Aorta (tissue), 5 donors: ENCODE data around the gene PHOX2A. TPM values are rescaled to one million over a fixed set of nuclear protein-coding genes. Genes with fewer than 3 reads are reported as not detected.

ENCODE experiments used
- ATAC-seq: fragments of 200-7000 bp; cut with Tn5 transposase; one replicate; pipeline ENCODE4 v1.9.1; 2022; ENCODE audit warnings: moderate library complexity; ENCODE audit not compliant: low FRiP score
- DNase-seq, 2 donors: peaks; one replicate each; pipeline ENCODE4 v3.0.0-alpha.2; 2020
- H3K27ac ChIP-seq, 2 donors: one replicate each; pipeline ENCODE4 v1.5.1; 2013; ENCODE audit warnings: low read length in 2 of 2, mild to moderate bottlenecking in 2 of 2, moderate library complexity in 2 of 2, control low read depth in 1 of 2, inconsistent platforms in 1 of 2, low read depth in 1 of 2
- H3K27me3 ChIP-seq, 2 donors: one replicate each; pipeline ENCODE4 v1.6.1; 2013; ENCODE audit warnings: control low read depth in 1 of 2, low read length in 1 of 2, mild to moderate bottlenecking in 1 of 2, moderate library complexity in 1 of 2; ENCODE audit not compliant: insufficient read depth in 2 of 2, control insufficient read depth in 1 of 2
- H3K36me3 ChIP-seq, 2 donors: one replicate each; pipeline ENCODE4 v1.6.1; 2013; ENCODE audit warnings: control low read depth in 1 of 2, low read length in 1 of 2, mild to moderate bottlenecking in 1 of 2; ENCODE audit not compliant: insufficient read depth in 2 of 2, control insufficient read depth in 1 of 2
- H3K4me1 ChIP-seq, 2 donors: one replicate each; pipeline ENCODE4 v1.6.1; 2013; ENCODE audit warnings: low read length in 2 of 2, control low read depth in 1 of 2, mild to moderate bottlenecking in 1 of 2, moderate library complexity in 1 of 2; ENCODE audit not compliant: insufficient read depth in 2 of 2, control insufficient read depth in 1 of 2
- H3K4me3 ChIP-seq, 2 donors: one replicate each; pipeline ENCODE4 v1.5.1; 2013; ENCODE audit warnings: low read length in 2 of 2, control low read depth in 1 of 2, mild to moderate bottlenecking in 1 of 2
- H3K9me3 ChIP-seq: one replicate; pipeline ENCODE4 v1.6.1; 2013; ENCODE audit warnings: mild to moderate bottlenecking, low read length; ENCODE audit not compliant: control insufficient read depth
- WGBS, 2 donors: extraction: QIAGEN DNeasy Blood & Tissue Kit; methylation state at CpG; one replicate each; pipeline ENCODE4 v1.1.7; 2013; 5-methylcytosine and 5-hydroxymethylcytosine counted together
- intact Hi-C, 2 donors: fragments of 100-400 bp; cut with DNase I; formaldehyde crosslinking; loops; one replicate each; pipeline versions ENCODE4 v1.14.2 to v1.15.0; 2022
- polyA plus RNA-seq, 2 donors: library from polyadenylated mRNA; stranded (reverse); fragments of 200-250 nt; gene quantifications; one replicate each; pipeline ENCODE4 v1.2.3, GENCODE V29; 2013
- total RNA-seq, 2 donors: library from RNA; stranded (reverse); fragmentation: NEBNext Ultra II Directional; extraction: Animal tissue kit (Norgen Biotek cat#: 25700); gene quantifications; one replicate each; pipeline ENCODE4 v1.2.1, GENCODE V29; 2021
- donor health status: healthy with polysubstance abuse.
- donor health status: Bipolar disorder and iron deficiency.
- donor health status: DM: no; HTN: no; CAD: no.
- donor health status: DM: no; HTN: no; CAD: no.
- donor health status: DM: yes; HTN: yes; CAD: no.

Gene PHOX2A
- total and polyA plus RNA-seq, 4 donors, result not detected

DNA sequence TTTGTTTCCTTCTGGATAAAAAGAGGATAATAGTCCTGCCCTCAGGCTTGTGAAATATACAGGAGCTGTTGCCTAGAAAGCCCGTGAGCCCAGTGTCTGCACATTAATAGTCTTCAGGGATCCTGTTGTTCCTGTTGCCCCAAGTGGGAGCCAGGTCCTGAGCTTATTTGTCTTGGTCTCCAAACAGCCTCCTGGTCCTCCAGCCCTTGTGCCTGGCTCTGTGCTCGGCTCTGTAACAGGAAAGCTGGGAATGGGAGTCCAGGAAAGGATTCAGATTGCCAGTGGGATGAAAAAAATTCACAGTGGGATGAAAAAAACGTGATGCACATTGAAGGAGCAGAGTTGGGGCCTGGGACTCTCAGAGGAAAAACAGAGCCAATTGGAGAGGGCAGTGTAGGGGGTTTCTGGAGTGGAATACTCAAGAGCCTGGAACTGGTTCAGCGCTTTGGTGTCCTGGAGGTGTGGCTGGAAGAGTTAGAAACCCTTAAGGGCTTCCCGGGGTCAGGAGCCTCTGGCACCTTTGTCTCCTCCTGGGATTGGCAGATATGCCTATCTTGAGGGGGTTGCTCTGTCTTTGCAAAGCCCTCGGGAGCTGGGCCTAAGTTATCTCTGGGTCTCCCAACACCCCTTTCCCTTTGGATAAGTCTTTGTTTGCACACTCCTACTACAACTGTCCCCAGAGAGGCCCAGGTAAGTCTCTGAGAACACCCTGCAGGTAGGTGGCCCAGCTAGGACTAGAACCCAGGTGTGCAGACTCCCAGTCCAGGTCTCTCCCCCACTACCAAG is 21.7 kb downstream of the PHOX2A start:
- 69 to 70% methylated on average over 6 of the region's 6 CpGs for WGBS, 2 donors
- intact Hi-C loops, result loop anchor here in 1 of 2 donors (2.0 to 5.0 kb wide), 2 partner anchors 181 to 210 kb away; partner anchors contain the start of gene CLPB
- H3K36me3 ChIP-seq, result no peaks in the 10 kb centered on the region
- ATAC-seq, result no peak
- DNase-seq, result peak in 1 of 2 donors; percentile 44
- no peaks in the 10 kb centered on the region for H3K9me3 ChIP-seq
- H3K4me3 ChIP-seq, result peak overlapping the region in 1 of 2 donors; percentile 51
- peak overlapping the region; percentile 34 to 89 for H3K27ac ChIP-seq
- no peaks in the 10 kb centered on the region for H3K27me3 ChIP-seq
- H3K4me1 ChIP-seq, result no peaks in the 10 kb centered on the region

DNA sequence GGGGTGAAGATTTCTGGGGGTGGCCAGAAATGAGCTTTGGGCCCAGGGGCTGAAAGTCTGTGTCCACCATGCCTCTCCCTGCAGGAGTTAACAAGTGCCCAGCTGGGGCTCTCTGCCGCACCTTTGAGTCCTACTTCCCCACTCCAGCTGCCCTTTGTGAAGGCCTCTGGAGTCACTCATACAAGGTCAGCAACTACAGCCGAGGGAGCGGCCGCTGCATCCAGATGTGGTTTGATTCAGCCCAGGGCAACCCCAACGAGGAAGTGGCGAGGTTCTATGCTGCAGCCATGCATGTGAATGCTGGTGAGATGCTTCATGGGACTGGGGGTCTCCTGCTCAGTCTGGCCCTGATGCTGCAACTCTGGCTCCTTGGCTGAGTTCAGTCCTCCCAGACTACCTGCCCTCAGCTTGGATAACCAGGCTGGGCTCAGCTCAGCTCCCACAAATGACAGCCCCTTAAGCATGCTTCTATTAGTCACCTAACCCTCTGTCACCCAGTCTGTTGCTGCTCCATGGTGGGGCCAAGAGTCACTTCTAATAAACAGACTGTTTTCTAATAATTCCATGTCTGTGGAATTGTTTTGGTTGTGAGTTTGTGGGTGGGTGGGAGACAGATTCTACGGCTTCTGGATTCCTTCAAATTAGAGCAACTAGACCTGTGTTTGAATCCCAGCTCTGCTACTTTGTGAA is 22.4 kb downstream of the PHOX2A start:
- ATAC-seq (no peak), DNase-seq (peak in 1 of 2 donors; percentile 67)
- no peak overlapping the region for H3K27ac ChIP-seq
- 91 to 93% methylated on average over 7 of the region's 7 CpGs for WGBS, 2 donors
- H3K4me3 ChIP-seq, result no peak overlapping the region
- no peaks in the 10 kb centered on the region for H3K27me3 ChIP-seq
- no peaks in the 10 kb centered on the region for H3K36me3 ChIP-seq
- H3K4me1 ChIP-seq, result no peaks in the 10 kb centered on the region
- H3K9me3 ChIP-seq, result no peaks in the 10 kb centered on the region
- intact Hi-C loops, result loop anchor here in 1 of 2 donors (2.0 to 5.0 kb wide), 2 partner anchors 181 to 211 kb away; partner anchors contain the start of gene CLPB

DNA sequence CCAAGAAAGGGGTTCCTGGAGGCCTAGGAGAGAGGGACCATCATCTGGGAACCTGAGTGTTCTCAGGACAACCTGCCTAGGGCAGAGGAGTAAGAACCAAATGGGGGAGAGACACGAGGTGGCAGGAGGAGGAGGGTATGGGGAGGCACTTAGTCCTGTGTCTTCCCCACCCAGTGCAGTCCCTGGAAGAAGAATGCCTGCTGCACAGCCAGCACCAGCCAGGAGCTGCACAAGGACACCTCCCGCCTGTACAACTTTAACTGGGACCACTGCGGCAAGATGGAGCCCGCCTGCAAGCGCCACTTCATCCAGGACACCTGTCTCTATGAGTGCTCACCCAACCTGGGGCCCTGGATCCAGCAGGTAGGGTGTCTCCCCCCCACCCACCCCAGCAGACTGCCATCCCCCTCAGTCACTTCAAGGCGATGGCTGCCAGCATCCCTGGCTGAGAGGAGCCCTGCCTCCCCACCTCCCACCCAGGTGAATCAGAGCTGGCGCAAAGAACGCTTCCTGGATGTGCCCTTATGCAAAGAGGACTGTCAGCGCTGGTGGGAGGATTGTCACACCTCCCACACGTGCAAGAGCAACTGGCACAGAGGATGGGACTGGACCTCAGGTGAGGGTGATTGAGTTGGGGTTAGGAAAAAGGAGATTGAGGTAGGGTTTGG is 23.1 kb downstream of the PHOX2A start:
- intact Hi-C loops, result loop anchor here in 1 of 2 donors (5.0 kb wide), 1 partner anchor 211 kb away; the partner anchor contains the start of gene CLPB
- Histone ChIP-seq H3K27me3 (no peaks in the 10 kb centered on the region), H3K36me3 (no peaks in the 10 kb centered on the region), H3K4me3 (no peak overlapping the region), H3K4me1 (no peaks in the 10 kb centered on the region), H3K9me3 (no peaks in the 10 kb centered on the region), H3K27ac (no peak overlapping the region)
- WGBS, 2 donors, result 85 to 91% methylated on average over 10 of the region's 10 CpGs
- ATAC-seq (no peak), DNase-seq (peak in 1 of 2 donors; percentile 41)

DNA sequence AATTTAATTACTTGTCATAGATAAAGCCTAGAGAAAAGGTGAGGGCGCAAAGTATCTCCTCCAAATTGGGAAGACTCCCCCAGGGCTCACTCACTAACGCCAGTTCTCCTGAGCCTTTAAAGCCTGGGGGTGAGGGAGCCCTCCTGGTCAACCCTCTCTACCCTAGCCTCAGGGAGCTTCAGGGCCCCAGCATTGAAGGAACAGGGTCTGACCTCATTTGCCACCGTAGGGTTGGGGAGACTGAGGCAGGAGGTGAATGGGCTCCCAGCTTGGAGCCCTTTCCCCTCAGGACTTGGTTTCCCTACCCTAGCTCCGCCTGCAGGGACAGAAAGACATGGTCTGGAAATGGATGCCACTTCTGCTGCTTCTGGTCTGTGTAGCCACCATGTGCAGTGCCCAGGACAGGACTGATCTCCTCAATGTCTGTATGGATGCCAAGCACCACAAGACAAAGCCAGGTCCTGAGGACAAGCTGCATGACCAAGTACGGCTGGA is 25.7 kb downstream of the PHOX2A start:
- intact Hi-C loops, result no loop called here
- Histone ChIP-seq H3K27me3 (no peaks in the 10 kb centered on the region), H3K27ac (no peak overlapping the region), H3K4me1 (no peaks in the 10 kb centered on the region), H3K4me3 (no peak overlapping the region), H3K9me3 (no peaks in the 10 kb centered on the region), H3K36me3 (no peaks in the 10 kb centered on the region)
- no peak for ATAC-seq
- WGBS, 2 donors, result 83 to 89% methylated on average over 5 of the region's 5 CpGs
- DNase-seq, result no peak

DNA sequence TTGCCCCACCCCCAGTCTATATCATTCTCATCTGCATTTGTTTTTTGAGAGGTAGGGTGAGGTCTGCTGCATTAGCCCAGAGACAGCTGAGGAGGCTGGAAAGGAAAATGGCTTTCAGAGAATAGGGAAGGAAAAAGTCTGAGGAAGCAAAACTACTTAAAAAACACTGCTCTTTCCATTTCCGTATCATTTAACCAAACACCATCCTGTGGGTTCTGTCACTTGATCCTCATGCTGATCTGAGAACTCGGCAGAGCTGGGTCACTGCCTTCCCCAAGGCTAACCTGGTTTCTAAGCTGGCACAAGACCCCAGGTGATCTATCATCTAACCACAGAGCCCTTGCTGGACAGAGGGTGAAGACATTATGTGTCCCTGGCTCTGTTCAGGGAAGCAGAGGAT is 26.1 kb downstream of the PHOX2A start:
- intact Hi-C loops, result no loop called here
- H3K27me3 ChIP-seq, result no peaks in the 10 kb centered on the region
- H3K36me3 ChIP-seq, result no peaks in the 10 kb centered on the region
- no peak overlapping the region for H3K27ac ChIP-seq
- no peak overlapping the region for H3K4me3 ChIP-seq
- H3K9me3 ChIP-seq, result no peaks in the 10 kb centered on the region
- ATAC-seq (no peak), DNase-seq (no peak)
- WGBS, 2 donors, result 23 to 34% methylated on average over 2 of the region's 2 CpGs
- no peaks in the 10 kb centered on the region for H3K4me1 ChIP-seq

DNA sequence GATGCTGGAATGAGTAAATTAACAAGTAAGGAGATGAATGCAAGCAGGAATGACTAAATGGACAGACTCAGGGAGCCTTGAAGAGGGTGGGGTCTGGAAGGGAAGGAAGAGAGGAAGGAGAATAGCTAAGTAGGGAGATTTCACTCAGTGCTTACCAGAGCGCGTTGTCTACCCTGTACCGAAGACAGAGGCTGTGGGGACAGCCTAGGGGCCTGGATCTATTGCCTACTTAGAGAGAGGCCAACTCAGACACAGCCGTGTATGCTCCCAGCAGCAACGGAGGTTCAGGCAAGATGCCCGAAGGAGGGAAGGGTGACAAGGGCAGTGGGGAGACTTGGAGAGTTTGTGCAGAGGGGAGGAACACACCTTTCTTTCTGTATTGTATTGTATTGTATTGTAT is 27.3 kb downstream of the PHOX2A start, which contains the start of gene FOLR2:
Gene FOLR2 (plus strand): TSS at position 157 of the 400 bp plus-strand sequence. CDS start 1,791 bp downstream, outside the sequence.
- no peak for ATAC-seq
- no peaks in the 10 kb centered on the region for H3K9me3 ChIP-seq
- peak in 1 of 2 donors; percentile 50 for DNase-seq
- intact Hi-C loops, result no loop called here
- H3K36me3 ChIP-seq, result no peaks in the 10 kb centered on the region
- WGBS, 2 donors, result 87 to 90% methylated on average over 6 of the region's 6 CpGs
- no peak within 1 kb of the TSS for H3K27ac ChIP-seq
- H3K27me3 ChIP-seq, result no peaks in the 10 kb centered on the region
- no peak within 1 kb of the TSS for H3K4me3 ChIP-seq
- H3K4me1 ChIP-seq, result no peaks in the 10 kb centered on the region

DNA sequence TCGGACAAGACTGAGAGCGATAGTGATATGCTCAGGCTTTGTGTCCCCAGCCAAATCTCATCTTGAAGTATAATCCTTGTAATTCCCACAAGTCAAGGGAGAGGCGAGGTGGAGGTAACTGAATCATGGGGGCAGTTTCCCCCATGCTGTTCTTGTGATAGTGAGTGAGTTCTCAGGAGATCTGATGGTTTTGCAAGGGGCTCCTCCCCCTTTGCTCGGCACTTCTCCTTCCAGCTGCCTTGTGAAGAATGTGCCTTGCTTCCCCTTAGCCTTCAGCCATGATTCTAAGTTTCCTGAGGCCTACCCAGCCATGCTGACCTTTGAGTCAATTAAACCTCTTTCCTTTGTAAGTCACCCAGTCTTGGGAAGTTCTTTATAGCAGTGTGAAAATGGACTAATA is 34.9 kb downstream of the PHOX2A start:
- no peak for ATAC-seq
- no peaks in the 10 kb centered on the region for H3K36me3 ChIP-seq
- H3K27me3 ChIP-seq, result no peaks in the 10 kb centered on the region
- DNase-seq, result peak in 1 of 2 donors; percentile 44
- no peak overlapping the region for H3K4me3 ChIP-seq
- 78 to 80% methylated on average over 4 of the region's 4 CpGs for WGBS, 2 donors
- no peaks in the 10 kb centered on the region for H3K4me1 ChIP-seq
- no peak overlapping the region for H3K27ac ChIP-seq
- intact Hi-C loops, result no loop called here
- peaks cover 4% of the 10 kb centered on the region for H3K9me3 ChIP-seq

DNA sequence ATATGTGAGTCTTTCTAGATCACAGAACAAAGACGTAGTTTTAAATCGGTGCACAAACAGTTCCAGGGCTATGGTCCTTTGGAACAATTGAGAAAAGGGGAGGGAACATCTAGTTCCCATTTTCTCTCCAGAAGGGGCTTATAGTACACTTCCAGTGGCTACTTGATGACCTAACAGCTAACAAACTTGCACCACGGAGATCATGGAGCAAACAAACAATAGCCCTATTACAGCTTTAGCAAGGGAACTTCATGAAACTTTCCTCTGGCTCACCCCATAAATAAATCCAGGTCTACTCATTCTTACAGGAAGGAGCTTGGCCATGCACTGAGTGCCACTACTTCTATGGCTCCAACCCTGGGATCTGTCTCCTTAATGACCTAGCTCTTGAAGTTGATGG is 35.7 kb downstream of the PHOX2A start:
- ATAC-seq (no peak), DNase-seq (no peak)
- 71 to 80% methylated on average over 3 of the region's 3 CpGs for WGBS, 2 donors
- Histone ChIP-seq H3K4me1 (no peaks in the 10 kb centered on the region), H3K36me3 (no peaks in the 10 kb centered on the region), H3K9me3 (peaks cover 4% of the 10 kb centered on the region), H3K27me3 (no peaks in the 10 kb centered on the region), H3K4me3 (no peak overlapping the region), H3K27ac (no peak overlapping the region)
- intact Hi-C loops, result no loop called here
